Activated T-helper 1 cell treated with anti-CD3 and anti-CD28 coated beads, Interleukin-12 subunit alpha, Interleukin-12 subunit beta, Interleukin-2, Interleukin-4 antibody, amounts not matched to agents 30 ng/mL and 10 ng/mL and 1 ng/mL, durations not matched to agents 14 hours and 24 hours and 36 hours (primary cell): Measurements from ENCODE around the gene EPHA4. TPM values are rescaled to one million over a fixed set of nuclear protein-coding genes. Genes with fewer than 3 reads are reported as not detected.

Source experiments
- DNase-seq: peaks from one replicate; pipeline ENCODE4 v3.0.0; 2021; ENCODE audit warnings: low spot score
- H3K27ac Mint-ChIP-seq: one replicate; pipeline ENCODE4 v1.8.0; 2021; ENCODE audit warnings: mild to moderate bottlenecking, mixed read lengths
- H3K27me3 Mint-ChIP-seq: one replicate; pipeline ENCODE4 v1.8.0; 2022; ENCODE audit warnings: mild to moderate bottlenecking, moderate library complexity, mixed read lengths; ENCODE audit not compliant: insufficient read depth
- H3K36me3 Mint-ChIP-seq: one replicate; pipeline ENCODE4 v1.8.0; 2021; ENCODE audit warnings: low read depth, mixed read lengths
- H3K4me1 Mint-ChIP-seq: one replicate; pipeline ENCODE4 v1.8.0; 2021; ENCODE audit warnings: low read depth, mixed read lengths
- H3K4me3 Mint-ChIP-seq: one replicate; pipeline ENCODE4 v1.8.0; 2021; ENCODE audit warnings: mild to moderate bottlenecking, moderate library complexity, mixed read lengths
- H3K9me3 Mint-ChIP-seq: one replicate; pipeline ENCODE4 v1.8.0; 2021; ENCODE audit warnings: mixed read lengths
- intact Hi-C: fragments of 100-400 bp; cut with micrococcal nuclease; formaldehyde crosslinking; loops from one replicate; pipeline ENCODE4 v1.15.1; 2024
- total RNA-seq: library from RNA; stranded (reverse); gene quantifications from 2 replicates; pipeline ENCODE4 v1.2.3, GENCODE V29; 2022

The EPHA4 gene
- total RNA-seq, 1 donor from 2014 or later: 0.23 TPM

- no peak for DNase-seq
- H3K27ac Mint-ChIP-seq: no peak overlapping the region
- no peaks in the 10 kb centered on the region for H3K27me3 Mint-ChIP-seq
- intact Hi-C loops: loop anchor here (5.0 kb wide), 1 partner anchor 146 kb away; the partner anchor contains the start of gene EPHA4
- H3K4me1 Mint-ChIP-seq: no peaks in the 10 kb centered on the region
- H3K9me3 Mint-ChIP-seq: no peaks in the 10 kb centered on the region
- H3K36me3 Mint-ChIP-seq: peaks cover 7% of the 10 kb centered on the region
- H3K4me3 Mint-ChIP-seq: no peak overlapping the region
Measured at GRCh38 chr2:221425891-221426290, 146.2 kb downstream of the EPHA4 start.

GRCh38 chr2:221425353-221425752 lies 146.8 kb downstream of the EPHA4 start:
- Mint-ChIP-seq H3K36me3 (peaks cover 7% of the 10 kb centered on the region), H3K27me3 (no peaks in the 10 kb centered on the region), H3K9me3 (no peaks in the 10 kb centered on the region), H3K4me3 (no peak overlapping the region), H3K4me1 (peaks cover 3% of the 10 kb centered on the region), H3K27ac (no peak overlapping the region)
- no peak for DNase-seq
- intact Hi-C loops: loop anchor here (5.0 kb wide), 1 partner anchor 147 kb away; the partner anchor contains the start of gene EPHA4

GRCh38 chr2:221423210-221423804 lies 148.8 kb downstream of the EPHA4 start:
- H3K36me3 Mint-ChIP-seq: peaks cover 9% of the 10 kb centered on the region
- peaks cover 13% of the 10 kb centered on the region for H3K4me1 Mint-ChIP-seq
- no peak for DNase-seq
- no peak overlapping the region for H3K4me3 Mint-ChIP-seq
- no peaks in the 10 kb centered on the region for H3K27me3 Mint-ChIP-seq
- H3K27ac Mint-ChIP-seq: no peak overlapping the region
- no peaks in the 10 kb centered on the region for H3K9me3 Mint-ChIP-seq
- intact Hi-C loops: no loop called here

- H3K27me3 Mint-ChIP-seq: no peaks in the 10 kb centered on the region
- no peak overlapping the region for H3K27ac Mint-ChIP-seq
- no peaks in the 10 kb centered on the region for H3K9me3 Mint-ChIP-seq
- H3K4me3 Mint-ChIP-seq: no peak overlapping the region
- H3K36me3 Mint-ChIP-seq: peaks cover 9% of the 10 kb centered on the region
- H3K4me1 Mint-ChIP-seq: peaks cover 13% of the 10 kb centered on the region
- intact Hi-C loops: no loop called here
- DNase-seq: no peak
Measured at GRCh38 chr2:221422516-221423209, 149.4 kb downstream of the EPHA4 start.

GRCh38 chr2:221420245-221420644 lies 151.9 kb downstream of the EPHA4 start:
- no peaks in the 10 kb centered on the region for H3K9me3 Mint-ChIP-seq
- no peaks in the 10 kb centered on the region for H3K27me3 Mint-ChIP-seq
- intact Hi-C loops: no loop called here
- no peak for DNase-seq
- H3K27ac Mint-ChIP-seq: peak overlapping the region; percentile 21
- H3K36me3 Mint-ChIP-seq: peaks cover 9% of the 10 kb centered on the region
- peak overlapping the region; percentile 43 for H3K4me3 Mint-ChIP-seq
- H3K4me1 Mint-ChIP-seq: peaks cover 13% of the 10 kb centered on the region

- no peaks in the 10 kb centered on the region for H3K9me3 Mint-ChIP-seq
Measured at GRCh38 chr2:221415789-221416188, 156.3 kb downstream of the EPHA4 start.

GRCh38 chr2:221412978-221413377 lies 159.1 kb downstream of the EPHA4 start:
- H3K27me3 Mint-ChIP-seq: peaks cover 2% of the 10 kb centered on the region
- DNase-seq: no peak
- H3K9me3 Mint-ChIP-seq: no peaks in the 10 kb centered on the region

More at GRCh38 chr2:221415789-221416188, 156.3 kb downstream of the EPHA4 start:
- no peak for DNase-seq
- Mint-ChIP-seq H3K4me3 (no peak overlapping the region), H3K4me1 (peaks cover 13% of the 10 kb centered on the region), H3K36me3 (peaks cover 4% of the 10 kb centered on the region), H3K27me3 (peaks cover 2% of the 10 kb centered on the region), H3K27ac (no peak overlapping the region)
- intact Hi-C loops: no loop called here

GRCh38 chr2:221410487-221410886 lies 161.6 kb downstream of the EPHA4 start:
- H3K4me1 Mint-ChIP-seq: no peaks in the 10 kb centered on the region
- no peaks in the 10 kb centered on the region for H3K36me3 Mint-ChIP-seq
- intact Hi-C loops: no loop called here
- H3K9me3 Mint-ChIP-seq: peaks cover 3% of the 10 kb centered on the region
- DNase-seq: no peak
- peaks cover 7% of the 10 kb centered on the region for H3K27me3 Mint-ChIP-seq
- H3K27ac Mint-ChIP-seq: no peak overlapping the region
- H3K4me3 Mint-ChIP-seq: no peak overlapping the region

More at GRCh38 chr2:221412978-221413377, 159.1 kb downstream of the EPHA4 start:
- intact Hi-C loops: no loop called here
- Mint-ChIP-seq H3K27ac (no peak overlapping the region), H3K4me1 (no peaks in the 10 kb centered on the region), H3K36me3 (no peaks in the 10 kb centered on the region), H3K4me3 (no peak overlapping the region)

GRCh38 chr2:221407765-221408164 lies 164.3 kb downstream of the EPHA4 start:
- H3K27me3 Mint-ChIP-seq: peaks cover 9% of the 10 kb centered on the region
- no peak for DNase-seq

GRCh38 chr2:221405521-221405920 lies 166.6 kb downstream of the EPHA4 start:
- no peaks in the 10 kb centered on the region for H3K4me1 Mint-ChIP-seq
- H3K27ac Mint-ChIP-seq: no peak overlapping the region
- peaks cover 9% of the 10 kb centered on the region for H3K27me3 Mint-ChIP-seq
- no peak overlapping the region for H3K4me3 Mint-ChIP-seq
- no peak for DNase-seq
- intact Hi-C loops: no loop called here
- no peaks in the 10 kb centered on the region for H3K36me3 Mint-ChIP-seq
- H3K9me3 Mint-ChIP-seq: peaks cover 3% of the 10 kb centered on the region

More at GRCh38 chr2:221407765-221408164, 164.3 kb downstream of the EPHA4 start:
- Mint-ChIP-seq H3K27ac (no peak overlapping the region), H3K4me1 (no peaks in the 10 kb centered on the region), H3K4me3 (no peak overlapping the region), H3K9me3 (peaks cover 3% of the 10 kb centered on the region), H3K36me3 (no peaks in the 10 kb centered on the region)
- intact Hi-C loops: no loop called here

- Mint-ChIP-seq H3K27me3 (peaks cover 13% of the 10 kb centered on the region), H3K9me3 (peaks cover 3% of the 10 kb centered on the region), H3K27ac (no peak overlapping the region), H3K36me3 (no peaks in the 10 kb centered on the region), H3K4me3 (no peak overlapping the region), H3K4me1 (no peaks in the 10 kb centered on the region)
- DNase-seq: no peak
- intact Hi-C loops: no loop called here
Measured at GRCh38 chr2:221402072-221402471, 170.0 kb downstream of the EPHA4 start.

GRCh38 chr2:221400411-221400810 lies 171.7 kb downstream of the EPHA4 start:
- Mint-ChIP-seq H3K9me3 (no peaks in the 10 kb centered on the region), H3K36me3 (no peaks in the 10 kb centered on the region), H3K4me1 (no peaks in the 10 kb centered on the region), H3K4me3 (no peak overlapping the region), H3K27me3 (peaks cover 8% of the 10 kb centered on the region), H3K27ac (no peak overlapping the region)
- intact Hi-C loops: no loop called here
- DNase-seq: no peak

GRCh38 chr2:221399183-221399582 lies 172.9 kb downstream of the EPHA4 start:
- intact Hi-C loops: no loop called here
- Mint-ChIP-seq H3K9me3 (no peaks in the 10 kb centered on the region), H3K4me1 (no peaks in the 10 kb centered on the region), H3K36me3 (no peaks in the 10 kb centered on the region), H3K27me3 (peaks cover 4% of the 10 kb centered on the region), H3K4me3 (no peak overlapping the region), H3K27ac (no peak overlapping the region)
- DNase-seq: no peak
